Endothelial cell of umbilical vein (primary cell): ENCODE data around the gene CDC42SE2. TPM values are rescaled to one million over a fixed set of nuclear protein-coding genes. Genes with fewer than 3 reads are reported as not detected.

Source experiments
- BruUV-seq: library from RNA; stranded (reverse); fragments of 400-500 nt; replicated peaks from 2 replicates; lab custom pipeline; 2021; lab: Mats Ljungman, UMichigan
- CTCF ChIA-PET: fragments of 300-600, 350-600 bp; sonication (Branson Sonifier 250); formaldehyde crosslinking; loops from one replicate; lab custom pipeline; 2021; ENCODE audit warnings: antibody characterized with exemption, inconsistent platforms; lab: Charles Lee
- POLR2A ChIA-PET: fragments of 300-600, 350-600 bp; sonication (Branson Sonifier 250); formaldehyde crosslinking; loops from one replicate; lab custom pipeline; 2021; ENCODE audit warnings: antibody characterized with exemption, inconsistent platforms; lab: Charles Lee
- DNase-seq: peaks from one replicate; pipeline ENCODE4 v3.0.0-alpha.2; 2011; ENCODE audit warnings: low read depth, low spot score
- FAIRE-seq: peaks from 2 replicates; lab custom pipeline; 2011; peaks lifted over from hg19 to GRCh38; lab: Jason Lieb, UNC
- H2AFZ ChIP-seq: 2 replicates; pipeline ENCODE4 v1.6.0; 2012; ENCODE audit warnings: low read depth, low read length, control low read depth, inconsistent platforms
- H3K27ac ChIP-seq: 2 replicates; pipeline ENCODE4 v1.5.1; 2011; ENCODE audit warnings: low read depth, mild to moderate bottlenecking, control low read depth, low read length, moderate library complexity; ENCODE audit not compliant: insufficient read depth
- H3K27me3 ChIP-seq, 2 experiments: 2 replicates each; pipeline versions ENCODE4 v1.6.0 to v1.6.1; 2011; ENCODE audit warnings: low read length in 2 of 2, mixed read lengths in 1 of 2; ENCODE audit not compliant: control insufficient read depth in 2 of 2, insufficient read depth in 2 of 2
- H3K36me3 ChIP-seq, 2 experiments: 2 replicates in 1 of 2; 3 replicates in 1 of 2; pipeline ENCODE4 v1.5.1; 2011; ENCODE audit warnings: low read length in 2 of 2, mild to moderate bottlenecking in 1 of 2, moderate library complexity in 1 of 2; ENCODE audit not compliant: control insufficient read depth in 2 of 2, insufficient read depth in 2 of 2; ENCODE audit errors: extremely low read depth in 1 of 2
- H3K4me1 ChIP-seq: 3 replicates; pipeline ENCODE4 v1.5.1; 2011; ENCODE audit warnings: mild to moderate bottlenecking, low read length; ENCODE audit not compliant: control insufficient read depth, insufficient read depth; ENCODE audit errors: extremely low read depth
- H3K4me2 ChIP-seq: 2 replicates; pipeline ENCODE4 v1.6.1; 2011; ENCODE audit warnings: low read length, control low read depth, mixed read lengths; ENCODE audit not compliant: insufficient read depth
- H3K4me3 ChIP-seq, 3 experiments: fragments of 200-600 bp in 1 of 3; sonication (generic), shearing (Covaris generic) in 1 of 3; replicated peaks in 1 of 3; 2 replicates each; pipeline ENCODE4 v1.5.1; 2011 to 2016; ENCODE audit warnings: control low read depth in 3 of 3, low read length in 3 of 3, mild to moderate bottlenecking in 2 of 3, inconsistent platforms in 1 of 3, low read depth in 1 of 3, moderate library complexity in 1 of 3; ENCODE audit not compliant: insufficient read depth in 1 of 3
- H3K79me2 ChIP-seq: 2 replicates; pipeline ENCODE4 v1.6.0; 2012; ENCODE audit warnings: low read length, inconsistent platforms; ENCODE audit not compliant: control insufficient read depth, insufficient read depth
- H3K9ac ChIP-seq: replicated peaks from 2 replicates; pipeline ENCODE3; 2011; ENCODE audit warnings: low read length, control low read depth; ENCODE audit not compliant: insufficient read depth; ENCODE audit errors: extremely low read depth
- H3K9me1 ChIP-seq: replicated peaks from 3 replicates; pipeline ENCODE4 v1.6.0; 2011; ENCODE audit warnings: mild to moderate bottlenecking, low read length; ENCODE audit not compliant: control insufficient read depth, insufficient read depth; ENCODE audit errors: extremely low read depth
- H3K9me3 ChIP-seq: replicated peaks from 2 replicates; pipeline ENCODE4 v1.5.1; 2012; ENCODE audit warnings: low read length, inconsistent platforms; ENCODE audit not compliant: control insufficient read depth, insufficient read depth
- H4K20me1 ChIP-seq: replicated peaks from 2 replicates; pipeline ENCODE3; 2011; ENCODE audit warnings: mild to moderate bottlenecking, low read length; ENCODE audit not compliant: control insufficient read depth, insufficient read depth; ENCODE audit errors: extremely low read depth
- CTCF ChIP-seq, 2 donors: IDR thresholded peaks; 1 replicate in 1 of 2; 2 replicates in 1 of 2; pipeline ENCODE4 v1.5.1; 2011; ENCODE audit warnings: low read length in 2 of 2, mild to moderate bottlenecking in 2 of 2, moderate library complexity in 2 of 2, control low read depth in 1 of 2, inconsistent platforms in 1 of 2, low read depth in 1 of 2; ENCODE audit not compliant: insufficient read depth in 1 of 2; ENCODE audit errors: extremely low read depth in 1 of 2
- EZH2 ChIP-seq: IDR thresholded peaks from 2 replicates; pipeline ENCODE4 v1.6.1; 2012; ENCODE audit warnings: borderline replicate concordance, low read depth, mild to moderate bottlenecking, moderate library complexity, low read length, inconsistent platforms; ENCODE audit not compliant: severe bottlenecking
- FOS ChIP-seq: IDR thresholded peaks from 2 replicates; pipeline ENCODE4 v1.6.1; 2011; ENCODE audit warnings: mild to moderate bottlenecking, low read length, moderate library complexity, borderline replicate concordance; ENCODE audit not compliant: insufficient read depth
- GATA2 ChIP-seq: IDR thresholded peaks from 2 replicates; pipeline ENCODE4 v1.7.0; 2011; ENCODE audit warnings: low read depth, mild to moderate bottlenecking, moderate library complexity, mixed read lengths, low read length; ENCODE audit not compliant: insufficient read length, insufficient read depth
- JUN ChIP-seq: IDR thresholded peaks from 2 replicates; pipeline ENCODE4 v1.6.1; 2011; ENCODE audit warnings: borderline replicate concordance, low read depth; ENCODE audit not compliant: insufficient read length, insufficient read depth
- MAX ChIP-seq: IDR thresholded peaks from 2 replicates; pipeline ENCODE4 v1.6.1; 2011; ENCODE audit not compliant: insufficient read depth, insufficient read length
- MYC ChIP-seq: IDR thresholded peaks from one replicate; pipeline ENCODE4 v1.6.1; 2011; ENCODE audit warnings: mild to moderate bottlenecking, low read depth, low read length
- POLR2A ChIP-seq: IDR thresholded peaks from 2 replicates; pipeline ENCODE4 v1.6.1; 2012; ENCODE audit warnings: low read depth, mild to moderate bottlenecking, control low read depth, low read length
- POLR2AphosphoS5 ChIP-seq: IDR thresholded peaks from 2 replicates; pipeline ENCODE4 v1.6.1; 2012; ENCODE audit warnings: low read depth, mild to moderate bottlenecking, control low read depth, low read length, moderate library complexity; ENCODE audit not compliant: insufficient read depth
- dilution Hi-C: fragments of 300-500 bp; cut with MboI; formaldehyde crosslinking; loops from one replicate; pipeline ENCODE4 v1.15.0; 2019; ENCODE audit warnings: low sequenced_read_pairs; ENCODE audit not compliant: extremely low pct_ligation_motif_present
- intact Hi-C: fragments of 100-400 bp; cut with micrococcal nuclease; formaldehyde crosslinking; loops from one replicate; pipeline ENCODE4 v1.10.0; 2022
- polyA plus RNA-seq, 4 experiments: library from polyadenylated mRNA; depleted of rRNA in 3 of 4; stranded (reverse) in 3 of 4; unstranded in 1 of 4; fragments of >200 nt; gene quantifications; 2 replicates each; pipeline versions ENCODE4 v1.2.1 to v1.2.3, GENCODE V29; 2011 to 2012; ENCODE audit warnings: missing spikeins in 1 of 4
- total RNA-seq: library from RNA; stranded (reverse); gene quantifications from 2 replicates; pipeline ENCODE4 v1.2.3, GENCODE V29; 2021

CDC42SE2 gene
- total and polyA plus RNA-seq, 2 donors (not counting 3 experiments of a cell fraction or from before 2014, with no cell fraction given): 14.7 to 21.9 TPM

GRCh38 chr5:131364507-131365050, 100.7 kb downstream of the CDC42SE2 start:
- Histone ChIP-seq H3K9ac (no peak overlapping the region), H3K4me3 (no peak overlapping the region), H4K20me1 (no peaks in the 10 kb centered on the region), H3K36me3 (peaks cover 0 to 2% of the 10 kb centered on the region in 2 experiments), H3K27me3 (no peaks in the 10 kb centered on the region), H3K4me2 (no peak overlapping the region), H3K79me2 (peaks cover 6% of the 10 kb centered on the region), H3K4me1 (no peaks in the 10 kb centered on the region), H2AFZ (no peak overlapping the region), H3K9me3 (no peaks in the 10 kb centered on the region), H3K9me1 (no peaks in the 10 kb centered on the region), H3K27ac (no peak overlapping the region)
- BruUV-seq: no TSS peak
- intact Hi-C loops (no loop called here), dilution Hi-C loops (no loop called here)
- TF ChIP-seq CTCF (IDR thresholded peaks at IDR 0.05; ENCODE audit: extremely low read depth in 1 of 2, insufficient read depth in 1 of 2, low read depth in 1 of 2, low read length in 2 of 2): no peak
- ChIA-PET POLR2A (no interaction called here), CTCF (no interaction called here)
- DNase-seq (no peak), FAIRE-seq (no peak)

GRCh38 chr5:131366428-131366827, 102.6 kb downstream of the CDC42SE2 start:
- no peaks in the 10 kb centered on the region for H4K20me1 ChIP-seq
- no peak for DNase-seq
- intact Hi-C loops: no loop called here
- no TSS peak for BruUV-seq
- H3K4me2 ChIP-seq: no peak overlapping the region
- H3K9me3 ChIP-seq: no peaks in the 10 kb centered on the region
- peaks cover 0 to 2% of the 10 kb centered on the region in 2 experiments for H3K36me3 ChIP-seq
- H3K27ac ChIP-seq: no peak overlapping the region
- ChIA-PET POLR2A (no interaction called here), CTCF (interaction anchor here (2.0 kb wide), 1 partner anchor 10 kb away, joined by 7 read pairs; no protein-coding TSS in a partner anchor)
- H3K4me3 ChIP-seq: no peak overlapping the region
- H3K4me1 ChIP-seq: no peaks in the 10 kb centered on the region
- FAIRE-seq: no peak
- dilution Hi-C loops: no loop called here
- no peaks in the 10 kb centered on the region for H3K9me1 ChIP-seq
- H3K9ac ChIP-seq: no peak overlapping the region
- TF ChIP-seq MYC (no peak), POLR2AphosphoS5 (no peak), MAX (no peak), CTCF (IDR thresholded peaks at IDR 0.05; ENCODE audit: extremely low read depth in 1 of 2, insufficient read depth in 1 of 2, low read depth in 1 of 2, low read length in 2 of 2) (no peak), EZH2 (no peak), JUN (no peak), GATA2 (no peak), POLR2A (no peak), FOS (no peak)
- no peak overlapping the region for H2AFZ ChIP-seq
- no peaks in the 10 kb centered on the region for H3K27me3 ChIP-seq
- H3K79me2 ChIP-seq: peaks cover 9% of the 10 kb centered on the region
